MM.1S (cell line): ENCODE measurements around the gene IL27RA.
"Not testable (repeated sequence)": the region's sequence is repeated elsewhere in the genome, so short reads cannot be mapped to it uniquely, and the experiment has no call there.

ENCODE experiments used
- DNase-seq: peaks from one replicate; pipeline ENCODE4 v3.0.0-alpha.2; 2015
- H2AFZ ChIP-seq: fragments of 300-600 bp; sonication (generic); 2 replicates; pipeline ENCODE4 v1.6.0; 2016; ENCODE audit warnings: antibody characterized with exemption, low read length
- H3F3A ChIP-seq: fragments of 300-600 bp; sonication (generic); 2 replicates; pipeline ENCODE4 v1.6.1; 2016; ENCODE audit warnings: mild to moderate bottlenecking, antibody characterized with exemption, low read length, moderate library complexity, mixed read lengths; ENCODE audit not compliant: insufficient read depth
- H3K27ac ChIP-seq: fragments of 300-600 bp; sonication (generic); 2 replicates; pipeline ENCODE4 v1.5.1; 2016; ENCODE audit warnings: mild to moderate bottlenecking, low read length
- H3K27me3 ChIP-seq: fragments of 300-600 bp; sonication (generic); replicated peaks from 2 replicates; pipeline ENCODE4 v1.6.0; 2016; ENCODE audit warnings: low read length; ENCODE audit not compliant: insufficient read depth
- H3K36me3 ChIP-seq: fragments of 300-600 bp; sonication (generic); replicated peaks from 2 replicates; pipeline ENCODE4 v1.6.1; 2016; ENCODE audit warnings: mild to moderate bottlenecking, low read length, mixed read lengths; ENCODE audit not compliant: insufficient read depth
- H3K4me1 ChIP-seq: fragments of 300-600 bp; sonication (generic); 2 replicates; pipeline ENCODE4 v1.6.1; 2016; ENCODE audit warnings: low read length, mixed read lengths
- H3K4me2 ChIP-seq: fragments of 300-600 bp; sonication (generic); 2 replicates; pipeline ENCODE4 v1.6.0; 2016; ENCODE audit warnings: low read depth, low read length
- H3K4me3 ChIP-seq: fragments of 300-600 bp; sonication (generic); 2 replicates; pipeline ENCODE4 v1.5.1; 2016; ENCODE audit warnings: low read length, mixed read lengths
- H3K79me2 ChIP-seq: fragments of 300-600 bp; sonication (generic); 2 replicates; pipeline ENCODE4 v1.6.1; 2016; ENCODE audit warnings: mixed run types, low read length, mixed read lengths
- H3K9ac ChIP-seq: fragments of 300-600 bp; sonication (generic); 2 replicates; pipeline ENCODE4 v1.6.1; 2016; ENCODE audit warnings: low read length, mixed read lengths
- H3K9me2 ChIP-seq: fragments of 300-600 bp; sonication (generic); replicated peaks from 2 replicates; pipeline ENCODE4 v1.6.1; 2016; ENCODE audit warnings: mild to moderate bottlenecking, low read length, mixed read lengths; ENCODE audit not compliant: insufficient read depth
- H3K9me3 ChIP-seq: fragments of 300-600 bp; sonication (generic); replicated peaks from 2 replicates; pipeline ENCODE4 v1.6.1; 2016; ENCODE audit warnings: mild to moderate bottlenecking, low read length, mixed read lengths; ENCODE audit not compliant: insufficient read depth
- H4K20me1 ChIP-seq: fragments of 300-600 bp; sonication (generic); 2 replicates; pipeline ENCODE4 v1.6.1; 2016; ENCODE audit warnings: mild to moderate bottlenecking, low read length, moderate library complexity, mixed read lengths; ENCODE audit not compliant: insufficient read depth
- EZH2 ChIP-seq: fragments of 300-600 bp; sonication (generic); optimal IDR thresholded peaks from 2 replicates; pipeline ENCODE3; 2017; ENCODE audit warnings: low read depth, mild to moderate bottlenecking, antibody characterized with exemption, low read length, mixed read lengths
- EZH2phosphoT487 ChIP-seq: fragments of 300-600 bp; sonication (generic); IDR thresholded peaks from 2 replicates; pipeline ENCODE4 v1.6.1; 2018; ENCODE audit warnings: antibody characterized with exemption, low read length
- TF ChIP-seq, protein P1 (sequence below): fragments of 300-600 bp; sonication (generic); IDR thresholded peaks from 2 replicates; pipeline ENCODE4 v1.5.1; 2016; ENCODE audit warnings: antibody characterized with exemption, low read length, mixed read lengths

The IL27RA gene

DNA sequence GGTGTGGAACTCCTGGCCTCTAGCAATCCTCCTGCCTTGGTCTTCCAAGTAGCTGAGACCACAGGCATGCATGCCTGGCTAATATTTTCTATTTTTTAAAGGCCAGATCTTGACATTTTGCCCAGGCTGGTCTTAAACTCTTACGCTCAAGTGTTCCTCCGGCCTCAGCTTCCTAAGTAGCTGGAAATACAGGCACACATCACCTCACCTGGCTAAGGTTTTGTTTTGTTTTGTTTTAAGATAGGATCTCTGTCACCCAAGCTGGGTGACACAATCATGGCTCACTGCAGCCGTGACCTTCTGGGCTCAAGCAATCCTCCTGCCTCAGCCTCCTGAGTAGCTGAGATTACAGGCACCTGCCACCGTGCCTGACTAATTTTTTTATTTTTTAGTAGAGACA lies 9.1 kb upstream of the IL27RA start:
- H3K9me3 ChIP-seq = no peaks in the 10 kb centered on the region
- H3K9me2 ChIP-seq = no peaks in the 10 kb centered on the region
- no peak overlapping the region for H2AFZ ChIP-seq
- no peak overlapping the region for H3K4me2 ChIP-seq
- no peaks in the 10 kb centered on the region for H4K20me1 ChIP-seq
- H3K9ac ChIP-seq = no peak overlapping the region
- no peaks in the 10 kb centered on the region for H3K4me1 ChIP-seq
- H3K36me3 ChIP-seq = no peaks in the 10 kb centered on the region
- no peak overlapping the region for H3K4me3 ChIP-seq
- no peak for DNase-seq
- H3F3A ChIP-seq = no peaks in the 10 kb centered on the region
- no peaks in the 10 kb centered on the region for H3K79me2 ChIP-seq
- TF ChIP-seq, protein P1, sequence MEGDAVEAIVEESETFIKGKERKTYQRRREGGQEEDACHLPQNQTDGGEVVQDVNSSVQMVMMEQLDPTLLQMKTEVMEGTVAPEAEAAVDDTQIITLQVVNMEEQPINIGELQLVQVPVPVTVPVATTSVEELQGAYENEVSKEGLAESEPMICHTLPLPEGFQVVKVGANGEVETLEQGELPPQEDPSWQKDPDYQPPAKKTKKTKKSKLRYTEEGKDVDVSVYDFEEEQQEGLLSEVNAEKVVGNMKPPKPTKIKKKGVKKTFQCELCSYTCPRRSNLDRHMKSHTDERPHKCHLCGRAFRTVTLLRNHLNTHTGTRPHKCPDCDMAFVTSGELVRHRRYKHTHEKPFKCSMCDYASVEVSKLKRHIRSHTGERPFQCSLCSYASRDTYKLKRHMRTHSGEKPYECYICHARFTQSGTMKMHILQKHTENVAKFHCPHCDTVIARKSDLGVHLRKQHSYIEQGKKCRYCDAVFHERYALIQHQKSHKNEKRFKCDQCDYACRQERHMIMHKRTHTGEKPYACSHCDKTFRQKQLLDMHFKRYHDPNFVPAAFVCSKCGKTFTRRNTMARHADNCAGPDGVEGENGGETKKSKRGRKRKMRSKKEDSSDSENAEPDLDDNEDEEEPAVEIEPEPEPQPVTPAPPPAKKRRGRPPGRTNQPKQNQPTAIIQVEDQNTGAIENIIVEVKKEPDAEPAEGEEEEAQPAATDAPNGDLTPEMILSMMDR = no peak
- TF ChIP-seq EZH2 = no peak
- TF ChIP-seq EZH2phosphoT487 = no peak
- no peaks in the 10 kb centered on the region for H3K27me3 ChIP-seq
- H3K27ac ChIP-seq = no peak overlapping the region

DNA sequence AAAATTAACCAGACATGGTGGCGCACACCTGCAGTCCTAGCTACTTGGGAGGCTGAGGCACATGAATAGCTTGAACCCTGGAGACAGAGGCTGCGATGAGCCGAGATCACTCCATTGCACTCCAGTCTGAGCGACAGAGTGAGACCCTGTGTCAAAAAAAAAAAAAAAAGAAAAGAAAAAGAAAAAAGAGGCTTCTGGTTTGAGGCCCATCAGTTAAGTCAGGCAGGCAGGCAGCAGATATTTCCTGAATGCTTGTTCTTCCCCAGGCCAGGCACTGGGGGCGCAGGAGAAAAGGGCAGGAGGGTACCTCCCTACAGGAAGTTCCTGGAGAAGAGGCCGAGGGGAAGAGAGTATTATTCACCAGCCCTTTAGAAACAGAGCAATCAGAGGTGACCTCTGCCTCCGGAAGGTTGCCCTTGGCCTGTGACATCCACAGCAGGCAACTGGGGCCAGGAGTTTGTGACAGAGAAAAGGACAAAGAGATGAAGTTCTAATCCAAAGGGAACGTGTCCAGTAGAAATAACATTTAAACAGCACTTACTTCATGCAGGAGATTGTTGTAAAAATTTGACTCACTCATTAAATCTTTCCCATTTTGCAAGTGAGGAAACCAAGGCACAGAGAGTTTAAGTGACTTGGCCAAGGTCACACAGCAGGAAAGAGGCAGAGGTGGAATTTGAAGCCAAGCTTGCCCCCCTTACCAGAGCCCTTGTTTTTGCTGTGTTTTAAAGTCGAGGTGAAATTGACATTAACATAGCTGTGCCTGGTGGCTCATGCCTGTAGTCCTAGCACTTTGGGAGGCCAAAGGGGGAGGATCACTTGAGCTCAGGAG lies 7.9 kb upstream of the IL27RA start:
- no peaks in the 10 kb centered on the region for H3F3A ChIP-seq
- no peak overlapping the region for H3K9ac ChIP-seq
- H3K9me2 ChIP-seq = no peaks in the 10 kb centered on the region
- DNase-seq = no peak
- no peak overlapping the region for H2AFZ ChIP-seq
- H3K27ac ChIP-seq = no peak overlapping the region
- H3K9me3 ChIP-seq = no peaks in the 10 kb centered on the region
- H3K4me2 ChIP-seq = no peak overlapping the region
- no peaks in the 10 kb centered on the region for H4K20me1 ChIP-seq
- no peaks in the 10 kb centered on the region; the same call in 1 of the 2 replicates for H3K27me3 ChIP-seq
- no peaks in the 10 kb centered on the region for H3K79me2 ChIP-seq
- TF ChIP-seq EZH2phosphoT487 (no peak), EZH2 (no peak)
- TF ChIP-seq, protein P1 = no peak
- no peak overlapping the region for H3K4me3 ChIP-seq
- no peaks in the 10 kb centered on the region for H3K4me1 ChIP-seq
- no peaks in the 10 kb centered on the region for H3K36me3 ChIP-seq

DNA sequence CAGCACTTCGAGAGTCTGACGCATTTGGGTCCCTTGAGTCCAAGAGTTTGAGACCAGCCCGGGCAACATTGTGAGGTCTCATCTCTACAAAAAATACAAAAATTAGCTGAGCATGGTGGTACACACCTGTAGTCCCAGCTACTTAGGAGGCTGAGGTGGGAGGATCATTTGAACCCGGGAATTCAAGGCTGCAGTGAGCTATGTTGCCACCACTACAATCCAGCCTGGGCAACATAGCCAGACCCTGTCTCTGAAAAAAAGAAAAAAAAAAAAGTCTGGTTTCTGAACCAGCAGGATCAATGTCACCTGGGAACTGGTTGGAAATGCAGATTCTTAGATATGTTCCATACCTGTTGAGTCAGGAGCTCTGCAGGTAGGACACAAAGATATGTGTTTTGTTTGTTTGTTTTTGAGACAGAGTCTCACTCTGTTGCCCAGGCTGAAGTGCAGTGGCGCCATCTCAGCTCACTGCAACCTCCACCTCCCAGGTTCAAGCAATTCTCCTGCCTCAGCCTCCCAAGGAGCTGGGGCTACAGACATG lies 4.8 kb upstream of the IL27RA start:
- not testable (repeated sequence) for H3K9me2 ChIP-seq, H3K9ac ChIP-seq, DNase-seq, H3K4me3 ChIP-seq, H2AFZ ChIP-seq, H4K20me1 ChIP-seq, H3K79me2 ChIP-seq, H3K27ac ChIP-seq, H3K4me2 ChIP-seq, H3K9me3 ChIP-seq, H3K27me3 ChIP-seq, H3K36me3 ChIP-seq, H3F3A ChIP-seq, H3K4me1 ChIP-seq

DNA sequence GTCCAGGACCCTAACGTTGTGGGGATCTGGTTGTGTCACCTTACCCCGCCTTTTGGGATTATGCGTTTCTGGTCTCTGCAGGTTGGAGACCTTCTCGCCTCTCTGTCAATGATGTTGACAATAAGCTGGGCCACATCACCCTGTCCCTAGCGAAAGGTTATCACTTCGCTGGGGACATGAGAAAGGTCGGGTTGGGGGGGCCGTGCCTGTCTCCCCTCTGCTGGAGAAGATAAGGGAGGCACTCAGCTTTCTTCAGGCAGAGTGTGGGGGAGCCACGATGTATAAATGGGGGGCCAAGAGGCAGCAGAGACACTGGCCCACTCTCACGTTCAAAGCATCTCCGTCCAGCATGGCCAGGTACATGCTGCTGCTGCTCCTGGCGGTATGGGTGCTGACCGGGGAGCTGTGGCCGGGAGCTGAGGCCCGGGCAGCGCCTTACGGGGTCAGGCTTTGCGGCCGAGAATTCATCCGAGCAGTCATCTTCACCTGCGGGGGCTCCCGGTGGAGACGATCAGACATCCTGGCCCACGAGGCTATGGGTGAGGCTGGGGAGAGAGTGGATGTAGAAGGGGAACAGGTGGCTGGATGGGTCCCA lies 3.6 kb upstream of the IL27RA start, which contains the start of gene RLN3:
TSS of gene RLN3 (plus strand) at position 293 of the 595 bp plus-strand sequence. CDS start at position 350, 57 bp downstream.
- H3K9me2 ChIP-seq = no peaks in the 10 kb centered on the region
- no peak within 1 kb of the TSS for H3K27ac ChIP-seq
- H3K79me2 ChIP-seq = no peaks in the 10 kb centered on the region
- no peaks in the 10 kb centered on the region for H3K36me3 ChIP-seq
- H3K9me3 ChIP-seq = no peaks in the 10 kb centered on the region
- H3K4me1 ChIP-seq = 0 out of 2 replicates have a peak, but pooled peaks cover 3% of the 10 kb centered on the region
- DNase-seq = no peak
- no peak within 1 kb of the TSS for H2AFZ ChIP-seq
- peaks cover 7% of the 10 kb centered on the region; the same call in 1 of the 2 replicates for H3K27me3 ChIP-seq
- no peak within 1 kb of the TSS for H3K4me3 ChIP-seq
- H3K4me2 ChIP-seq = no peak within 1 kb of the TSS
- no peaks in the 10 kb centered on the region for H3F3A ChIP-seq
- TF ChIP-seq, protein P1 = no peak
- TF ChIP-seq EZH2 = no peak
- no peak for TF ChIP-seq EZH2phosphoT487
- H4K20me1 ChIP-seq = no peaks in the 10 kb centered on the region
- no peak within 1 kb of the TSS for H3K9ac ChIP-seq
